ENCODE results near the gene DOCK6. TPM values are rescaled to one million over a fixed set of nuclear protein-coding genes. Genes with fewer than 3 reads are reported as not detected.

DOCK6 gene
- total RNA-seq, 1 experiment from 2014 or later = 19.4 TPM

DNA sequence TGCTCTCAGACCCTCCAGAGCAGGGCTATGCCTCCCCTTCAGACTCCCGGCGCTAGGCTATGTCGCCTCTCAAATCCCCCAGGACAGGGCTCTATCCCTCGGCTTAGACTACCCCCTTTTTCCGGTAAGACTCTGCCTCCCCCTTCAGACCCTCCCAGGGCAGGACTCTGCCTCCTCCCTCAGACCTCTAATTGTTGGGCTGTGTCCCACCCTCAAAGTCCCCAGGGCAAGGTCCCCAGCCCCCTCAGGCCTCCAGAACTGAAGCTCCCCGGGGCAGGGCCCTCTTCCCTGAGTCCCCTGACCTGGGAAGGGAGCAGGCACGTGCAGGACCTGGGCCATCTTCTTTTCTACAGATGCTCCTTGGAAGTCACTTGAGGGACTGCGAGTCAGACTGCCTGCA lies 68.2 kb downstream of the DOCK6 start:
- DNase-seq (ENCODE audit: low read depth, low spot score) = no peak
- Histone ChIP-seq H3K9me3 (ENCODE audit: control insufficient read depth, insufficient read depth, low read depth, low read length) (no peaks in the 10 kb centered on the region), H3K27ac (ENCODE audit: low read length) (no peak overlapping the region), H3K4me1 (ENCODE audit: control insufficient read depth, insufficient read depth, low read length) (peaks cover 22% of the 10 kb centered on the region), H3K36me3 (ENCODE audit: control insufficient read depth, insufficient read depth, low read length) (no peaks in the 10 kb centered on the region), H3K27me3 (ENCODE audit: control insufficient read depth, insufficient read depth, low read length) (no peaks in the 10 kb centered on the region), H3K4me3 (ENCODE audit: low read depth in 2 of 2, low read length in 2 of 2) (no peak overlapping the region)
- POLR2A ChIA-PET = no interaction called here
- no TSS peak for BruUV-seq (replicated peaks)
- ATAC-seq = no peak
- in situ Hi-C loops (cut with HindIII; ENCODE audit: low pct_unique_long_range_greater_than_20kb, low sequenced_read_pairs) = no loop called here
- CTCF ChIA-PET = no interaction called here
- TF ChIP-seq, protein P1, sequence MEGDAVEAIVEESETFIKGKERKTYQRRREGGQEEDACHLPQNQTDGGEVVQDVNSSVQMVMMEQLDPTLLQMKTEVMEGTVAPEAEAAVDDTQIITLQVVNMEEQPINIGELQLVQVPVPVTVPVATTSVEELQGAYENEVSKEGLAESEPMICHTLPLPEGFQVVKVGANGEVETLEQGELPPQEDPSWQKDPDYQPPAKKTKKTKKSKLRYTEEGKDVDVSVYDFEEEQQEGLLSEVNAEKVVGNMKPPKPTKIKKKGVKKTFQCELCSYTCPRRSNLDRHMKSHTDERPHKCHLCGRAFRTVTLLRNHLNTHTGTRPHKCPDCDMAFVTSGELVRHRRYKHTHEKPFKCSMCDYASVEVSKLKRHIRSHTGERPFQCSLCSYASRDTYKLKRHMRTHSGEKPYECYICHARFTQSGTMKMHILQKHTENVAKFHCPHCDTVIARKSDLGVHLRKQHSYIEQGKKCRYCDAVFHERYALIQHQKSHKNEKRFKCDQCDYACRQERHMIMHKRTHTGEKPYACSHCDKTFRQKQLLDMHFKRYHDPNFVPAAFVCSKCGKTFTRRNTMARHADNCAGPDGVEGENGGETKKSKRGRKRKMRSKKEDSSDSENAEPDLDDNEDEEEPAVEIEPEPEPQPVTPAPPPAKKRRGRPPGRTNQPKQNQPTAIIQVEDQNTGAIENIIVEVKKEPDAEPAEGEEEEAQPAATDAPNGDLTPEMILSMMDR (IDR thresholded peaks at IDR 0.05) = no peak
- TF ChIP-seq SIN3A (IDR thresholded peaks at IDR 0.05; ENCODE audit: borderline replicate concordance, insufficient read depth, low read depth, low read length) (no peak), POLR2AphosphoS5 (IDR thresholded peaks at IDR 0.05; ENCODE audit: low read depth, low read length) (no peak), TCF7L2 (IDR thresholded peaks at IDR 0.05; ENCODE audit: low read depth, low read length) (no peak)
- TF ChIP-seq, protein P2, sequence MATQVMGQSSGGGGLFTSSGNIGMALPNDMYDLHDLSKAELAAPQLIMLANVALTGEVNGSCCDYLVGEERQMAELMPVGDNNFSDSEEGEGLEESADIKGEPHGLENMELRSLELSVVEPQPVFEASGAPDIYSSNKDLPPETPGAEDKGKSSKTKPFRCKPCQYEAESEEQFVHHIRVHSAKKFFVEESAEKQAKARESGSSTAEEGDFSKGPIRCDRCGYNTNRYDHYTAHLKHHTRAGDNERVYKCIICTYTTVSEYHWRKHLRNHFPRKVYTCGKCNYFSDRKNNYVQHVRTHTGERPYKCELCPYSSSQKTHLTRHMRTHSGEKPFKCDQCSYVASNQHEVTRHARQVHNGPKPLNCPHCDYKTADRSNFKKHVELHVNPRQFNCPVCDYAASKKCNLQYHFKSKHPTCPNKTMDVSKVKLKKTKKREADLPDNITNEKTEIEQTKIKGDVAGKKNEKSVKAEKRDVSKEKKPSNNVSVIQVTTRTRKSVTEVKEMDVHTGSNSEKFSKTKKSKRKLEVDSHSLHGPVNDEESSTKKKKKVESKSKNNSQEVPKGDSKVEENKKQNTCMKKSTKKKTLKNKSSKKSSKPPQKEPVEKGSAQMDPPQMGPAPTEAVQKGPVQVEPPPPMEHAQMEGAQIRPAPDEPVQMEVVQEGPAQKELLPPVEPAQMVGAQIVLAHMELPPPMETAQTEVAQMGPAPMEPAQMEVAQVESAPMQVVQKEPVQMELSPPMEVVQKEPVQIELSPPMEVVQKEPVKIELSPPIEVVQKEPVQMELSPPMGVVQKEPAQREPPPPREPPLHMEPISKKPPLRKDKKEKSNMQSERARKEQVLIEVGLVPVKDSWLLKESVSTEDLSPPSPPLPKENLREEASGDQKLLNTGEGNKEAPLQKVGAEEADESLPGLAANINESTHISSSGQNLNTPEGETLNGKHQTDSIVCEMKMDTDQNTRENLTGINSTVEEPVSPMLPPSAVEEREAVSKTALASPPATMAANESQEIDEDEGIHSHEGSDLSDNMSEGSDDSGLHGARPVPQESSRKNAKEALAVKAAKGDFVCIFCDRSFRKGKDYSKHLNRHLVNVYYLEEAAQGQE (IDR thresholded peaks at IDR 0.05; ENCODE audit: insufficient read depth in 1 of 2, low read depth in 2 of 2, low read length in 1 of 2) = no peak
- intact Hi-C loops (cut with micrococcal nuclease; ENCODE audit: unreplicated experiment) = no loop called here

- no TSS peak for BruUV-seq (replicated peaks)
- ChIA-PET CTCF (no interaction called here), POLR2A (no interaction called here)
- Histone ChIP-seq H3K36me3 (ENCODE audit: control insufficient read depth, insufficient read depth, low read length) (no peaks in the 10 kb centered on the region), H3K9me3 (ENCODE audit: control insufficient read depth, insufficient read depth, low read depth, low read length) (no peaks in the 10 kb centered on the region), H3K27me3 (ENCODE audit: control insufficient read depth, insufficient read depth, low read length) (no peaks in the 10 kb centered on the region), H3K4me1 (ENCODE audit: control insufficient read depth, insufficient read depth, low read length) (peaks cover 13% of the 10 kb centered on the region), H3K27ac (ENCODE audit: low read length) (no peak overlapping the region), H3K4me3 (ENCODE audit: low read depth in 2 of 2, low read length in 2 of 2) (no peak overlapping the region)
- DNase-seq (ENCODE audit: low read depth, low spot score) = no peak
- TF ChIP-seq SIN3A (IDR thresholded peaks at IDR 0.05; ENCODE audit: borderline replicate concordance, insufficient read depth, low read depth, low read length) (no peak), POLR2AphosphoS5 (IDR thresholded peaks at IDR 0.05; ENCODE audit: low read depth, low read length) (no peak)
- TF ChIP-seq, protein P1 (IDR thresholded peaks at IDR 0.05) = no peak
- ATAC-seq = no peak
- intact Hi-C loops (cut with micrococcal nuclease; ENCODE audit: unreplicated experiment) = no loop called here
- in situ Hi-C loops (cut with HindIII; ENCODE audit: low pct_unique_long_range_greater_than_20kb, low sequenced_read_pairs) = no loop called here
Measured at GRCh38 chr19:11192957-11193939, 69.1 kb downstream of the DOCK6 start.
